ENCODE measurements around the gene PRKCH.

The PRKCH gene

DNA sequence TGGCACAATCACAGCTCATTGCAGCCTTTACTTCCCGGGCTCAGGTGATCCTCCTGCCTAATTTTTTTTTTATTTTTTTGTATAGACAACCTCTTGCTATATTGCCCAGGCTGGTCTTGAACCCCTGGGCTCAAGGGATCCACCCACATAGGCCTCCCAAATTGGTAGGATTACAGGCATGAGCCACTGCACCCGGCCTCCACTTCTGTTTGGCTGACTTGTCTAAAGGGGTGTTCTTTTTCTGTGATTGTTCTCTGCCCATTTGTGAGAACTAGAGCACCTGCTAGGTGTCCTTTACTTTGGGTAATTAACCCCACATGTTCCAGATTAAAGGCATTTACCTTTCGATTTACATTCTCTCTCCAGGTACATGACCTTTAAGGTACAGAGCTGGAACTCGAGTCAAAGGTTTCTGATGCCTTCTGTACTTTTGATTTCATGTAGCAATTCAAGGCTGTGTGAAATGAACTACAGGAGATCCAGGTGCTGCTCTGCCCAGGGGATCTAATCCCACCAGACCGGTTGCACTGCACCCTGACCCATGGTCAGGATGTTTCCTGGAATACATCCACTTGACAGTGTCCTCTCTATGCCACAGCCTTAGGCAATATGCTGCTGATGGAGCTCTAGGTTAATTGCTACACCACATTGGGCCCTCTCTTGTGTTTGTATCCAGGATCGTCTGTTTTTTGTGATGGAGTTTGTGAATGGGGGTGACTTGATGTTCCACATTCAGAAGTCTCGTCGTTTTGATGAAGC lies 163.6 kb downstream of the PRKCH start:
- DNase-seq (ENCODE audit: insufficient read length, low spot score) (no peak), FAIRE-seq (no peak)

DNA sequence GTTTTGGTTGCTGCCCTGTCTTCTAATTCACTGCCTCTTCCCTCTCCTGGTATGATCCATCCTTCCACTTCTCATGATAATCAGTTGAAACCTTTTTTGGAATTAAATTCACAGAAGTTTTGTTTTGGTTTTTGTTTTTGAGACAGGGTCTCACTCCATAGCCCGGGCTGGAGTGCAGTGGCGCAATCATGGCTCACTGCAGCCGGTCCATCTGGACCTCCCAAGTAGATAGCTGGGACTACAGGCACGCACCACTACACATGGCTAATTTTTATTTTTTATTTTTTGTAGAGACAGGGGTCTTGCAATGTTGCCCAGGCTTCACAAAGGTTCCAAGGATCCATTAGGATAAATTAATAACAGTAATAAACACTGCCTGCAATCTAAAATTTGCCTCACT lies 164.3 kb downstream of the PRKCH start:
- DNase-seq (ENCODE audit: insufficient read length, low spot score) = no peak
- FAIRE-seq = no peak

- FAIRE-seq (no peak), DNase-seq (ENCODE audit: insufficient read length, low spot score) (no peak)
These were observed 165.6 kb downstream of the PRKCH start for GRCh38 chr14:61486930-61487495.

DNA sequence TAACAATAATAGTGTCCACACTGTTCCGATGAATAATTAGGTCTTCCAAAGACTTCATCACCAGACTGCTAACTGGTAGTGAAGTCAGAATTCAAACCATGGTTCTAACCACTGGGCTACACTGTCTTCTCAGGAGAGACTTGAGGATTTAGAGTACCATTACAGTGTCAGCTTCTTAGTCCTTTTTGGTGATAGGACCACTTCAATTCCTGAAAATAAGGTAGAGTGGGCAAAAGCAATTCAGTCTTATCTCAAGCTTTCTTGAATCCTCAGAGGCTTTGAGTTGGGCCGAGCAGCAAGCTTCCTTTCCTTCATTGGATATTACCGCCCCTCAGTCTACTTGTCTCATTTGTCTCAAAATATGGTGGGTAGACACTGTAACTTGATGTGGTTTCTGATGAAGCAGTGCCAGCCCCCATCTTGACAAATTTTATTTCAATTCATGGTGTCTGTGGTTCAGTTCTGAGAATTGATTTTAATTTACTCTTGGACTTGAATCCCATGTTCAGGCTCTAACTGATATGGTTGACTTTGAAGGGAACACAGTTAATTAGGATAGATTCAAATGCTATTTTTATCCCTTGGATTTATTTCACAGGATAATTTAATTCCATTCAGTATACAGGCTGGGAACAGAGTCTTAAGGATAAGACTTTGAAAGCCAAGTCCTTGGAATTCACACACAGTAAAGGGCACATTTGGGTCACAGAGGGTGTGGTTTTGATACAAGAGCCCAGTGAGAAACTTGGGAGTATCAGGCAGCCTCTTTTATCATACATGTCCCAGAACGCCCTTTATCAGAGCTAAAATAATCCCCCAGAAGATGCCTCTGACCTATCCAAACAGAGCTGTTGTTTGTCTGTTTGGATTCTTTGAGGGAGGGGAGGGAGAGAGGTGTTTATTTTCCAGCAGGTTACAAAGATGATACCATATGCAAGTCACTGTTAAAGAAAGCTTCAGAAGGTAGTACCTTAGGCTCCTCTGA lies 167.3 kb downstream of the PRKCH start:
- DNase-seq (ENCODE audit: insufficient read length, low spot score) (no peak), FAIRE-seq (no peak)

DNA sequence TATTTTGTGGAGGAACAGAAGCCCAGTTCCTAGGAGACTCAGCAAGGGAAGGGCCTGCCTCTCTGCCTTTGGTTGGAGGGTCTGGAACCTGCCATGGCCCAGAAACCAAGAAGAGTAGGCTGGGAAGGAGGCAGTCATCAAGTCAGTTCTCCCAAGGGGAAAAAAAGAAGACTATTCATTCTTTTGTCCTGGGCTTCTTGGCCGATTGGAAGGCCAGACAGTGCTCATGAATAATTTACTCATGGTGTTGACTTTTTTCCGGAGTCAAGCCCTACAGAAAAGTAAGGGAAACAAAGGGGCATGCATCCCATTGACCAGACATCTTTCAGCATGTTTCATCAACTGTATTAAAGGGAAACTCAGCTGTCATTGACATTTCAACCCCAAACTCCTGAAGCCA lies 168.1 kb downstream of the PRKCH start:
- FAIRE-seq = no peak
- DNase-seq (ENCODE audit: insufficient read length, low spot score) = no peak

GRCh38 chr14:61489932-61490331 lies 168.6 kb downstream of the PRKCH start:
- no peak for DNase-seq (ENCODE audit: insufficient read length, low spot score)

GRCh38 chr14:61491224-61491623 lies 169.8 kb downstream of the PRKCH start:
- DNase-seq (ENCODE audit: insufficient read length, low spot score) (no peak), FAIRE-seq (no peak)

More at GRCh38 chr14:61489932-61490331, 168.6 kb downstream of the PRKCH start:
- FAIRE-seq = no peak

DNA sequence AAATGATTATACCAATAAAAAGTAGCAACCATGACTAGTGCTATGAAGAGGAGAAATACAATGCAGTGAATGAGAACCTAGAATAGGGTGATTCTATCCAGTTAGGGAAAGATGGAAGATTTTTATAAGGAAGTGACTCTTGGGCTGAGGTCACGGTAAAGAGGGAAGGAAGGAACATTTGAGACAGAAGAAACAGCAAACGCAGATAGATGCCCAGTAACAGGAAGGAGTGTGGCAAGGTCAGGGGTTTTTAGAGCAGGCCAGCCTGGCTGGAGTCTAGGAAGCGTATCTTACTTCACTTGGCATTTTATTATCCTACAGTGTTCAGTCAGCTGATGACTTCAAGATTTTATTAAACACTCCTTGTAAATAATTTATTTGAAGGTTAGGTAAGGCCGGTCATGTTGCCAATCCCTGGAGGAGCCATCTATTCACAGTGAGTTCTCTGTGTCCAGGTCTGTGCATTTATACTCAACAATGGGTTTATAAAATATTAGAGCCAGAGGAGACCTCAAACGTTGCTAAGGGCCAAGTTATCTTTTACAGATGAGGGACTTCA lies 170.6 kb downstream of the PRKCH start:
- no peak for FAIRE-seq
- no peak for DNase-seq (ENCODE audit: insufficient read length, low spot score)

GRCh38 chr14:61492474-61492873 lies 171.1 kb downstream of the PRKCH start:
- DNase-seq (ENCODE audit: insufficient read length, low spot score) (no peak), FAIRE-seq (no peak)

DNA sequence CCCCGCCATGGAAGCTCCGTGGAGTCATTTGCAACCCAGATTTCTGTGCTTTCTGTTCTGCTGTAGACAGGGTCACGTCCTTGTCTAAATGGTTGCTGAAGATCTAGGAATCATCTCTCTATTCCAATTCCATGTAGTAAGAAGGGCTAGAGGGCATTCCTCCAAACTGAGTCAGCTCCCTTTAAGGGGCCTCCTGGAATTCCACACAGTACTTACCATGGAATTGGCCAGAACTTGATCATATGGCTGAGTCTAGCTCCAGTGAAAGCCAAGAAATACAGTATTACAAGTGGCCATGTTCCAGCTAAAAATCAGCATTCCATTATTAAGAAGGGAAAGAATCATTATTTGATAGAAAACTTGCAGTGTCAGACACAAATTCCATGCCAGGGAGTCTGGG lies 171.9 kb downstream of the PRKCH start:
- no peak for FAIRE-seq
- no peak for DNase-seq (ENCODE audit: insufficient read length, low spot score)

DNA sequence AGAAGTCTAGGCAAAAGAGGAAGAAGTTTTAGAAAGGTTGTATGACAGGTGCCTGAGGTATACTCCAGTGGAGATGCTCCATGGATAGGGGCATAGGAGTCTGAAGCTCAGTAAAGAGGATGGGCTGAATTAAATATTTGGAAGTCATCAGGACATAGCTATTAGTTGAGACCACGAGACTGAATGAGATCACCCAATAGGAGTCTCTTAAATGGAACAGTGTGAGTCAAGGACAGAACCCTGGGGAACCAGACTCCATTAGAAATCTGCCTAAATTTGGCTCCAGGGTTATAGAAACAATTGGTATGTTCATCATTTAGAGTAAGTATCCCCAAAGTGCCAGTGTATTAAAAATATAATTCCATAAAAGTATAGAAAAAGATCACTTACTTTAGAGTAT lies 172.6 kb downstream of the PRKCH start:
- DNase-seq (ENCODE audit: insufficient read length, low spot score) = no peak
- no peak for FAIRE-seq

GRCh38 chr14:61495809-61496208 lies 174.4 kb downstream of the PRKCH start:
- no peak for DNase-seq (ENCODE audit: insufficient read length, low spot score)
- FAIRE-seq = no peak

DNA sequence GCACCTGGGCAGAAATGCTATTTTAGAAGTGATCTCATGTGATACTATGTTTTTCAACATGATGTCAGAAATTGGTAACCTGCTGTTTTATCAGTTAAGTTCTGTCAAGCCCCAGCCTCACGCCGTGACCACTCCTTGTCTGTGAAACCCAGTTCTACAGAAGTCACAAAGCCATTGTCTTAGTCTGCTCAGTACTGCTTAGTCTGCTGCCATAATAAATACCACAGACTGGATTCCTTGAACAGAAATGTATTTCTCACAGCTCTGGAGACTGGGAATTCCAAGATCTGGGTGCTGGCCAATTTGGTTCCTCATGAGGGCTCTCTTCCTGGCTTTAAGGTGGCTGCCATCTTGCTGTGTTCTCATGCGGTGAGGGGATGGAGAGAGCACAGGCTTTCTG lies 176.9 kb downstream of the PRKCH start:
- no peak for DNase-seq (ENCODE audit: insufficient read length, low spot score)
- no peak for FAIRE-seq

- FAIRE-seq = no peak
- no peak for DNase-seq (ENCODE audit: insufficient read length, low spot score)
These were observed 177.4 kb downstream of the PRKCH start for GRCh38 chr14:61498811-61499210.

GRCh38 chr14:61499991-61500390 lies 178.6 kb downstream of the PRKCH start:
- FAIRE-seq = no peak

GRCh38 chr14:61501714-61502458 lies 180.5 kb downstream of the PRKCH start:
- DNase-seq (ENCODE audit: insufficient read length, low spot score) (no peak), FAIRE-seq (peak; percentile 88)

More at GRCh38 chr14:61499991-61500390, 178.6 kb downstream of the PRKCH start:
- no peak for DNase-seq (ENCODE audit: insufficient read length, low spot score)

- no peak for DNase-seq (ENCODE audit: insufficient read length, low spot score)
- FAIRE-seq = no peak
These were observed 181.2 kb downstream of the PRKCH start for GRCh38 chr14:61502459-61503093.

GRCh38 chr14:61503167-61503801 lies 181.9 kb downstream of the PRKCH start:
- DNase-seq (ENCODE audit: insufficient read length, low spot score) (no peak), FAIRE-seq (peak; percentile 95)

GRCh38 chr14:61504901-61505300 lies 183.5 kb downstream of the PRKCH start:
- FAIRE-seq (peak; percentile 82), DNase-seq (ENCODE audit: insufficient read length, low spot score) (no peak)
